Peyer's patch (tissue), 4 donors: ENCODE measurements around the gene EDA. TPM values are rescaled to one million over a fixed set of nuclear protein-coding genes. Genes with fewer than 3 reads are reported as not detected.

Experiments used
- DNase-seq, 3 donors: peaks; one replicate each; pipeline ENCODE4 v3.0.0-alpha.2; 2017 to 2019
- H3K27ac ChIP-seq, 4 donors: fragments of 200-600 bp; sonication (generic); one replicate each; pipeline ENCODE4 v1.5.1; 2016 to 2019
- H3K27me3 ChIP-seq, 2 donors: fragments of 200-600 bp; sonication (generic); one replicate each; pipeline ENCODE4 v1.5.1; 2019
- H3K36me3 ChIP-seq, 3 donors: fragments of 200-600 bp; sonication (generic); one replicate each; pipeline ENCODE4 v1.5.1; 2016 to 2019
- H3K4me1 ChIP-seq, 4 donors: fragments of 200-600 bp; sonication (generic); one replicate each; pipeline ENCODE4 v1.5.1; 2016 to 2019
- H3K4me3 ChIP-seq, 4 donors: fragments of 200-600 bp; sonication (generic); 1 replicate in 3 of 4; 2 replicates in 1 of 4; pipeline ENCODE4 v1.5.1; 2016 to 2019; ENCODE audit warnings: mild to moderate bottlenecking in 1 of 4
- H3K9me3 ChIP-seq, 4 donors: fragments of 200-600 bp; sonication (generic); one replicate each; pipeline ENCODE4 v1.5.1; 2016 to 2019; ENCODE audit warnings: mild to moderate bottlenecking in 1 of 4
- CTCF ChIP-seq, 6 experiments: fragments of 450-650 bp in 4 of 6; fragments of 200-600 bp in 2 of 6; sonication (generic) in 1 of 6; IDR thresholded peaks; one replicate each; pipeline ENCODE4 v1.5.1; 2017 to 2019; ENCODE audit warnings: antibody characterized with exemption in 6 of 6, mild to moderate bottlenecking in 3 of 6, moderate library complexity in 1 of 6
- POLR2A ChIP-seq, 2 donors: fragments of 450-650 bp; IDR thresholded peaks; one replicate each; pipeline ENCODE4 v1.5.1; 2017; ENCODE audit warnings: antibody characterized with exemption in 2 of 2, mild to moderate bottlenecking in 2 of 2, moderate library complexity in 2 of 2
- total RNA-seq, 4 donors: library from RNA; depleted of rRNA; stranded (reverse); fragments of >200 nt; gene quantifications; one replicate each; pipeline ENCODE4 v1.1.0, GENCODE V29; 2016

The EDA gene
- total RNA-seq, 4 donors from 2014 or later, result 0.18 to 1.3 (median 1.0) TPM; not detected in 1

GRCh38 chrX:70022616-70023015 lies 406.7 kb downstream of the EDA start:
- no peaks in the 10 kb centered on the region for H3K9me3 ChIP-seq
- no peak for DNase-seq
- no peaks in the 10 kb centered on the region for H3K36me3 ChIP-seq
- H3K27ac ChIP-seq, result no peak overlapping the region
- no peak overlapping the region for H3K4me3 ChIP-seq
- no peak for TF ChIP-seq POLR2A (IDR thresholded peaks at IDR 0.05)
- TF ChIP-seq CTCF (IDR thresholded peaks at IDR 0.05), result no peak
- H3K4me1 ChIP-seq, result no peaks in the 10 kb centered on the region
- H3K27me3 ChIP-seq, result no peaks in the 10 kb centered on the region

- H3K9me3 ChIP-seq, result no peaks in the 10 kb centered on the region
- no peaks in the 10 kb centered on the region for H3K4me1 ChIP-seq
- no peak for DNase-seq
- H3K36me3 ChIP-seq, result no peaks in the 10 kb centered on the region
- no peaks in the 10 kb centered on the region for H3K27me3 ChIP-seq
- H3K27ac ChIP-seq, result no peak overlapping the region
- H3K4me3 ChIP-seq, result no peak overlapping the region
- no peak for TF ChIP-seq POLR2A (IDR thresholded peaks at IDR 0.05)
- TF ChIP-seq CTCF (IDR thresholded peaks at IDR 0.05), result no peak
Measured at GRCh38 chrX:70025464-70025863, 409.6 kb downstream of the EDA start.

- H3K27me3 ChIP-seq, result no peaks in the 10 kb centered on the region
- no peaks in the 10 kb centered on the region for H3K36me3 ChIP-seq
- DNase-seq, result no peak
- TF ChIP-seq CTCF (IDR thresholded peaks at IDR 0.05) (no peak), POLR2A (IDR thresholded peaks at IDR 0.05) (no peak)
- no peak overlapping the region for H3K27ac ChIP-seq
- H3K9me3 ChIP-seq, result no peaks in the 10 kb centered on the region
- no peak overlapping the region for H3K4me3 ChIP-seq
- no peaks in the 10 kb centered on the region for H3K4me1 ChIP-seq
Measured at GRCh38 chrX:70026112-70026850, 410.4 kb downstream of the EDA start.

- Histone ChIP-seq H3K9me3 (no peaks in the 10 kb centered on the region), H3K4me3 (no peak overlapping the region), H3K27ac (no peak overlapping the region), H3K36me3 (no peaks in the 10 kb centered on the region), H3K4me1 (no peaks in the 10 kb centered on the region), H3K27me3 (no peaks in the 10 kb centered on the region)
- no peak for DNase-seq
- TF ChIP-seq POLR2A (IDR thresholded peaks at IDR 0.05), result no peak
- no peak for TF ChIP-seq CTCF (IDR thresholded peaks at IDR 0.05)
Measured at GRCh38 chrX:70026851-70027200, 410.9 kb downstream of the EDA start.

GRCh38 chrX:70029863-70030262 lies 413.9 kb downstream of the EDA start:
- DNase-seq, result no peak
- Histone ChIP-seq H3K4me3 (no peak overlapping the region), H3K27me3 (no peaks in the 10 kb centered on the region)

More at GRCh38 chrX:70029863-70030262, 413.9 kb downstream of the EDA start:
- no peak overlapping the region for H3K27ac ChIP-seq
- H3K9me3 ChIP-seq, result no peaks in the 10 kb centered on the region
- no peaks in the 10 kb centered on the region for H3K4me1 ChIP-seq
- TF ChIP-seq CTCF (IDR thresholded peaks at IDR 0.05), result no peak
- no peak for TF ChIP-seq POLR2A (IDR thresholded peaks at IDR 0.05)
- no peaks in the 10 kb centered on the region for H3K36me3 ChIP-seq
